Endothelial cell of umbilical vein (primary cell): ENCODE results near the gene YAE1.

Source experiments
- CTCF ChIP-seq, 2 donors: IDR thresholded peaks; 1 replicate in 1 of 2; 2 replicates in 1 of 2; pipeline ENCODE4 v1.5.1; 2011; ENCODE audit warnings: low read length in 2 of 2, mild to moderate bottlenecking in 2 of 2, moderate library complexity in 2 of 2, control low read depth in 1 of 2, inconsistent platforms in 1 of 2, low read depth in 1 of 2; ENCODE audit not compliant: insufficient read depth in 1 of 2; ENCODE audit errors: extremely low read depth in 1 of 2
- EZH2 ChIP-seq: IDR thresholded peaks from 2 replicates; pipeline ENCODE4 v1.6.1; 2012; ENCODE audit warnings: borderline replicate concordance, low read depth, mild to moderate bottlenecking, moderate library complexity, low read length, inconsistent platforms; ENCODE audit not compliant: severe bottlenecking
- MYC ChIP-seq: IDR thresholded peaks from one replicate; pipeline ENCODE4 v1.6.1; 2011; ENCODE audit warnings: mild to moderate bottlenecking, low read depth, low read length
- POLR2A ChIP-seq: IDR thresholded peaks from 2 replicates; pipeline ENCODE4 v1.6.1; 2012; ENCODE audit warnings: low read depth, mild to moderate bottlenecking, control low read depth, low read length
- POLR2AphosphoS5 ChIP-seq: IDR thresholded peaks from 2 replicates; pipeline ENCODE4 v1.6.1; 2012; ENCODE audit warnings: low read depth, mild to moderate bottlenecking, control low read depth, low read length, moderate library complexity; ENCODE audit not compliant: insufficient read depth

DNA sequence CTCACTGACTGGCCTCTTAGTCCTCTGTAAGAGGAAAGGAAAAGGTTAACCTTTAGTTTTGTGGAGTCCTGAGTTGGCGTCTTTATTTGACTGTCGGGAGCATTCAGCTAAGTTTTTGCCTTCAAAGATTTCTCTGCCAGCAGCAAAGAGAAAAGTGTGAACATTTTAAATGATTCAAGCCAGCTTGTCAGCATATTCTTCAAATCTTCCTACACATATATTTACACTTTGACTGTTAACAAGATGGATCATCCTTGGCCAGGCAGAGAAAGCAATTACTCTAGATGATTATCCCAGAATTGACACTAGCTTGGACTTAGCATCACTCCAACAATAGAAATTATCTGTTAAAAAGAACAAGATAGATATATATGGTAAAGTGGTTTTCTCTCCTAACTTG, 15.8 kb upstream of the YAE1 start:
- TF ChIP-seq POLR2AphosphoS5 (no peak), EZH2 (no peak), POLR2A (no peak), CTCF (IDR thresholded peaks at IDR 0.05; ENCODE audit: extremely low read depth in 1 of 2, insufficient read depth in 1 of 2, low read depth in 1 of 2, low read length in 2 of 2) (no peak), MYC (no peak)
